H4 (cell line): Measurements from ENCODE around the gene AATF. TPM values are rescaled to one million over a fixed set of nuclear protein-coding genes. Genes with fewer than 3 reads are reported as not detected.

Source experiments
- DNase-seq: peaks from one replicate; pipeline ENCODE4 v3.0.0-alpha.2; 2015; ENCODE audit warnings: low spot score
- total RNA-seq: library from RNA; depleted of rRNA; stranded (reverse); fragments of >200 nt; shearing (Covaris generic); gene quantifications from 2 replicates; pipeline ENCODE4 v1.2.3, GENCODE V29; 2014; rRNA removed

Gene AATF
- 45.1 and 47.1 TPM in 2 replicates for total RNA-seq

DNA sequence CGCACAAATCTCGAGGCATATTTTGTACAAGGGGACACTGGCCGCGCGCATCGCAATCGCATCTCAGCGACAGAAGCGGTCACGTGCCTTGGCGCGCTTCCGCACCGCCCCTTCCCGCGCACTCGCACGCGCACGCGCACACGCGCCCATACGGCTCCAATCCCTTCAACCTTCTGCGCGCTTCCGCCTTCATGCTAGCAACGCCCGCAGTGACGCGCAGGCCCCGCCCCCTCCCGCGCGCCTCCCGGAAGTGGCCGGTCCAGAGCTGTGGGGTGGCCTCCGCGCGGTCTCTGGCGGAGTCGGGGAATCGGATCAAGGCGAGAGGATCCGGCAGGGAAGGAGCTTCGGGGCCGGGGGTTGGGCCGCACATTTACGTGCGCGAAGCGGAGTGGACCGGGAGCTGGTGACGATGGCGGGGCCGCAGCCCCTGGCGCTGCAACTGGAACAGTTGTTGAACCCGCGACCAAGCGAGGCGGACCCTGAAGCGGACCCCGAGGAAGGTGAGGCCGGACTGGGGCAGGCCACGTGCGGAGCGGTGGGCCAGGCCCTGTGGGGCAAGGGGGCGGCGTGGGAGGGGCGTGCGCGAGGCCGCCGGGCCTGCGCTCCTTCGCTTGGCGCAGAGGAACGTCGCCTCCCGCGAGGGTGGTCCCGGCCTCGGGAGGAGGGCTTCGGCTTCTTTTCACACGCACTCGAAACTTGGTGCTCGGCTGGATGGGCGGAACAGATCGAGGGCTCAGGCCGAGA is at the start of gene AATF:
TSS of gene AATF (plus strand) at position 238 of the 744 bp plus-strand sequence. CDS start at position 410, 172 bp downstream.
- DNase-seq: peak; percentile 96

- DNase-seq: no peak
Observed at GRCh38 chr17:36899250-36900159, 49.2 kb upstream of the AATF start.

GRCh38 chr17:36900160-36900512 is 48.6 kb upstream of the AATF start:
- no peak for DNase-seq

DNA sequence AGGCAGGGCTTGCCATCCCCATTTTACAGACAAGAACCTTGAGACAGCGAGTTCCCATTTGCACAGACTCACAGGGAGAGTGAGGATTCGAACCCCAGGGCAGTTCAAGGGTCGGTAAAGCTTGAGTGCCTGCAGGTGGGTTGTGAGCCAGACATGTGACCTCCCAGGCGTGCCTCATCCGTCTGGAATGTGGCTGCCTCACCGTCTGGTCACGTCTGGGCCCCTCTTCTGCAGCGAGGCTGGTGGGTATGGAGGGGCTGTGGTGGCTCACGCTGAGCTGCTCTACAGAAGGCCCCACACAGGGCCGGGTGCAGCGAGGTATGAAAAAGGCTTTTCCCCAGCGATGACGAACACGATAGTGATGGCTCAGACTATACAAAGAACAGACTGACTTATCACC is 47.2 kb upstream of the AATF start:
- peak; percentile 67 for DNase-seq

- DNase-seq: no peak
Observed at GRCh38 chr17:36907407-36907806, 41.3 kb upstream of the AATF start.

GRCh38 chr17:36910513-36910912 is 38.2 kb upstream of the AATF start:
- DNase-seq: no peak

DNA sequence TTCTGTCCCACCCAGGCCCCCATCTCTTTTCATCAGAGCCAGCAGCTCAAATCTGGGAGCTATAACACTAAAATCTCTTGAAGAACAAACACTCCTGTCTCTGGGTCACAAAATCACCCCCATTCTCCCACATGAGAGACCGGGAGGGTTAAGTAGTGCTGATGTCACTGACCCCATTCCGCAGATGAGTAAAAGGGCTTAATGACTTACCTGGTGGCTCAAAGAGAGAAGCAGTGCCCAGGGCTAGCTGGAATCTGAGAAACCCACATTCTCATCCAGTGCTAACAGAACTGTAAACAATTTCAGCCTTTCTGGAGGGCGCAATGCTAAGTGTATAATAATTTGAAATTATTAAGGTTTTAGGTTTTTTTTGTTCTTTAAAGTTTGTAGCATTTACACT is 37.8 kb upstream of the AATF start:
- no peak for DNase-seq

DNA sequence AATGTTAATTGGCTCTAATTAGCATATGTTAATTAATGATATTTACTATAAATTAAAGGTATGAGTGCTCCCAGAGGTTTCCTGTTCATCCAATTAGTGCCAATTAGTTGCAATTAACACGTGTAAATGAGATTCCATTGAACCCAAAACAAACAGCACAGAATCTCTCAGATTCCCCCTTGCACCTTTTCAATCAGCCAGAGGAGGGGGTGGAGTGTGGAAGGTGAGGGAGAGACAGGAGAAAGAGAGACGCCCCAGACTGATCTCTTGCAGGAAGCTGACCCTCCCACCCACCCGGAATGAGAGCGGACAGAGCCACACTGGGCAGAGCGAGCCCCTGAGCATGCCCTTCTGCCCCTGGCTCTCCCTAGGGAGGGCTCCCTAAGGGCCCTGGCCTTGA is 35.6 kb upstream of the AATF start:
- DNase-seq: no peak

GRCh38 chr17:36918211-36918691 is 30.5 kb upstream of the AATF start:
- DNase-seq: peak; percentile 76

DNA sequence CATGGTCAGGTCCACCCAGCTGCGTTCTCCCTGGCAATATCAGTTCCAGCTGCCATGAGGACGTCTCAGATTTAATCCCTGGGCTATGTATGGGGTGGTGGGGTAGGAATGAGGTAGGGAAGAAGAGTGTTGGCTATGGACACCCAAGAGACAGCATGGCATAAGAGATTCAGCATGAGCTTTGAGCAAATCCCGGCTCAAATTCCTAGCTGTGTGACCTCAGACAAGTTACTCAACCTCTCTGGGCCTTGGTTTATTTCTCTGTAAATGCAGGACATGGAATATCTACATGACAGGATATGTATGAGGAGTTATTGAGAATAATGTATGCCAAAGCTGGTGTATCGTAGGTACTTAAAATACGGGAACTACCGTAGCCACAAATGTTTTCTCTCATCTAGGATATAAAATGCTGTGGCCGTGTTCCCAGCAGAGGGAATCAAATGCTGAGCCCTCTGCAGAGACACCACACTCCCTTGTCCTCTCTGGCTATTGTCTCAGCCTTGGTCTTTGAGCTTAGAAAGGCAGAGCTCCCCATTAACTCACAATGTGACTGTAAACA is 29.3 kb upstream of the AATF start:
- no peak for DNase-seq

DNA sequence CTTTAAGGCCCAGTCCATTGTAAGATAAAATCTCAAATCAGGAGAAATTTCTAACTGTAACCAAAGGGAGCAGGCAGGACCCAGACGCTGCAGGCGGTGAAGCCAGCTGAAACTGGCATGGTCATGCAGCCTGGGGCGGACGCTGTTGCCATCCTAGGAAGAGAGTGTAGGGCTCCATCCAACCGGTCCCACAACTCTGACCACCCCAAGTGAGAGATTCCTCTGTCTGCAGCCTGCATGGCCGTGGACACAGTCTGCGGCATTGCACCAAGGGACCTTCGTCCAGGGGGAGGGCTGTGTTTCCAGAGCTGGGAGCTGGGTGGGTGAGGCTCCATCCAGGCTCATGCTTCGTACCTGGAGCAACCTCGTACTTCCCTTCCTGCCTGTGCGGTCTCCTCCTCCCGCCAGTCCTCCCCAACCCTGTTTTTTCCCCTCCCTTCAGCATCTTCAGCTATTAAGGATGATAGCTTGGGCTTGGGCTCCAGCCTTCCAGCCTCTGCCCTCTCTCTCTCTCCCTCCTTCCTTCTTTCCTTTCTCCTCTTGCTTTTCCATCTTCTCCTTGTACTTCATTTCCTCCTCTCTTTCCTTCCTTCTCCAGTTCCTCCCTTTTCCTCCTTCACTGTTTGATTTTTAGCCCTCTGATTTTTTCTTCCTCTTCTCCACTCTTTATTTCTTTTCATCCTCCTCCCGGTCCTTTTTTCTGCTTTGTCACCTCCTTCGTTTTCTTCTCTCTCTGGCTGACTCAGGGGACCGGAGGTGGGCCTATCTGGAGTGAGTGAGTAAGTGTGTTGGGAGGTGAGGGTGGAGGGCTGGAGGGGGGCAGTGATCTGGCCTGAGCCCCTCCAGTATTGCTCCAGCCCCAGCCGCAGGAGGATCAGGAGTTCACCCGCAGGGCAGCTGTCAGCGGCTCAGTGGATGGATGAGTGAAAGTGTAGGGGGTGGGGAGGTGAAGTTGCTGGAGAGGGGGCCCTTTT is 28.4 kb upstream of the AATF start:
- peak; percentile 75 for DNase-seq

DNA sequence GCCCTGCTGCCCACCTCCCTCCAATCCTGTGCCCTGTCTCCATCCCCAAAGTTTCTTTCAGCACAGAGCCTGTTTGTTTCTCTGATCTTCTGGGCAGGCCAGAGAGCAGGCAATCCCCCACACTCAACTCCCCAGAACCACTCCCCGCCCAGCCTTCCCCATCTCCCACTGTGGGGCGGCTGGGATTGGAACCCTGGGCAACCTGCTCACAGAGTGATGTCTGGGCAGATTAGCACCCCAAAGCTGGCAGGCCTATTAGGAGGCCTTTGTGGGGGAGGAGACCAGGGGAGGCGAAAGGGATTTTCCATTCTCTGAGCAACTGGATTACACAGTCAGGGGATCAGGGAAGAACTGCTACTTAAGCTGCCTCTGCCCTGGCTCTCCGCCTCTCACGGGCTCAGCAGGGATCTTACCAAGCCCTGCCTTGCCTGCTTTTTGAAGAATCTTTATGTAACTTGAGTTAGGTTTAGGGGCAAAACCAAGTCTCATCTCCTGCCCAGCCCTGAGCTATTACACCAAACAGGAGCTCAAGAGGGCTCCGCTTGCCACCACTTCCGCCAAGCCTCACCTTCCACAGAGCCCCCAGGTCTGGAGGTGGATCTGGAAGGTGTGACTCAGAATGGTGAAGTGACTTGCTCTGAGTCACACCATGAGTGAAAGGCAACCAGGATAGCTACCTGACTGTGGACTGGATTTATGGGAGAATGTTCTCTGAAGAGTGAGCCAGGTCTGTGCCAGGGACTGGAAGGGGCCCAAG is 27.5 kb upstream of the AATF start:
- peak; percentile 78 for DNase-seq

GRCh38 chr17:36922175-36922574 is 26.6 kb upstream of the AATF start:
- DNase-seq: no peak

DNA sequence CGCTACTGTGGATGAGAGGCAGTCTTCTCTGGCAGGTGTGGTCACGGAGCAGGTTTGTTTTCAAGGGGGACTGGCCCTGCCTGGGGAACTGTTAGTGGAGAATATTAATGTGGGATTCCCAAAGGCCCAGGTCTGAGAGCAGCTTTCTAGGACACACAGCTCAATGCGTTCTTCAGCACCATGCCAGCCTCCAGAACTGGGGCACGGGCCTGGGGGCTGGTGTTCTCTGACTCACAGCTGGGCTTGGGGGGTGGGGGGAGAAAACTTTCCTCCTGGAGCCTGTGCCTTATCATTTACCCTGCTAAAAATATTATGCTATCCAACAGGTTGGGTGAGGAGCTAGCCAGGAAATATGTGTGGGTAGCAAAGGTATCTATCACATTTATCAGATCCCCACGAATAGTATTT is 24.9 kb upstream of the AATF start:
- DNase-seq: no peak

GRCh38 chr17:36926226-36926625 is 22.5 kb upstream of the AATF start:
- no peak for DNase-seq

- DNase-seq: no peak
Observed at GRCh38 chr17:36926701-36927100, 22.1 kb upstream of the AATF start.

- DNase-seq: no peak
Observed at GRCh38 chr17:36928471-36929345, 20.0 kb upstream of the AATF start.

- DNase-seq: no peak
Observed at GRCh38 chr17:36929851-36930582, 18.7 kb upstream of the AATF start.

DNA sequence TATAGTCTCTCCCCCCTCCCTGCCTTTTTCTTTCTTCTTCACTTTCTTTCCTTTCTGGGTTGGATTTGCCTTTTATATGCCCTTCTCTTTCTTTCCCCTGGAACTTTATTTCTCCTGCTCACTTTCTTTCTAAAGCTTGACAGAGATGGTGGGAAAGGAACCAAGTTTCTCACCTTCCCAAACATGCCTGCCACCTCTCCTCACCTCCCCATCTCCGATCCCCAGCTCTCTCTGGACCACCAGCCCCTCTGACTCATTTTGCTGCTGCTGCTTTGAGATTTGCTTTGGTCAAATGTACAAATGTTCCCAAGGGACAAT is 18.2 kb upstream of the AATF start:
- no peak for DNase-seq
